H9 (cell line): ENCODE measurements around the gene OR10G7. TPM values are rescaled to one million over a fixed set of nuclear protein-coding genes. Genes with fewer than 3 reads are reported as not detected.

Experiments used
- DNase-seq: peaks from one replicate; pipeline ENCODE4 v3.0.0-alpha.2; 2017
- H2AFZ ChIP-seq: one replicate; pipeline ENCODE4 v1.6.1; 2013; ENCODE audit warnings: mild to moderate bottlenecking, low read length, control low read depth, moderate library complexity
- H2AK5ac ChIP-seq: 2 replicates; pipeline ENCODE4 v1.6.1; 2013; ENCODE audit warnings: low read length, control low read depth, mixed read lengths; ENCODE audit not compliant: insufficient read length
- H2BK120ac ChIP-seq: one replicate; pipeline ENCODE4 v1.6.1; 2013; ENCODE audit warnings: low read depth, mild to moderate bottlenecking, low read length, control low read depth, inconsistent platforms; ENCODE audit not compliant: poor library complexity, severe bottlenecking
- H2BK12ac ChIP-seq: 2 replicates; pipeline ENCODE4 v1.6.1; 2013; ENCODE audit warnings: low read length, control low read depth, mixed read lengths, low read depth; ENCODE audit not compliant: insufficient read length
- H2BK15ac ChIP-seq: 2 replicates; pipeline ENCODE4 v1.6.1; 2013; ENCODE audit warnings: low read depth, low read length, control low read depth
- H2BK20ac ChIP-seq: one replicate; pipeline ENCODE4 v1.6.1; 2013; ENCODE audit warnings: low read depth, mild to moderate bottlenecking, low read length, control low read depth, inconsistent platforms; ENCODE audit not compliant: poor library complexity, severe bottlenecking
- H2BK5ac ChIP-seq: 2 replicates; pipeline ENCODE4 v1.6.1; 2013; ENCODE audit warnings: low read length, control low read depth, mixed read lengths; ENCODE audit not compliant: insufficient read length
- H3K14ac ChIP-seq: 2 replicates; pipeline ENCODE4 v1.6.1; 2013; ENCODE audit warnings: low read length, control low read depth; ENCODE audit not compliant: insufficient read depth
- H3K18ac ChIP-seq: 2 replicates; pipeline ENCODE4 v1.6.1; 2013; ENCODE audit warnings: low read depth, mild to moderate bottlenecking, mixed read lengths, low read length, control low read depth; ENCODE audit not compliant: insufficient read length
- H3K23ac ChIP-seq: 2 replicates; pipeline ENCODE4 v1.6.1; 2013; ENCODE audit warnings: low read length, control low read depth, mixed read lengths, low read depth; ENCODE audit not compliant: insufficient read length
- H3K23me2 ChIP-seq: 2 replicates; pipeline ENCODE4 v1.6.1; 2013; ENCODE audit warnings: low read depth, mild to moderate bottlenecking, mixed read lengths, low read length, control low read depth; ENCODE audit not compliant: insufficient read length, poor library complexity, severe bottlenecking
- H3K27ac ChIP-seq: 2 replicates; pipeline ENCODE4 v1.5.1; 2013; ENCODE audit warnings: low read length, control low read depth, mixed read lengths, low read depth; ENCODE audit not compliant: insufficient read length
- H3K27me3 ChIP-seq: 2 replicates; pipeline ENCODE4 v1.6.1; 2013; ENCODE audit warnings: low read length, control low read depth, inconsistent platforms; ENCODE audit not compliant: insufficient read depth
- H3K4ac ChIP-seq: 2 replicates; pipeline ENCODE4 v1.6.1; 2013; ENCODE audit warnings: low read depth, mild to moderate bottlenecking, control low read depth, inconsistent platforms, low read length, moderate library complexity
- H3K4me1 ChIP-seq: 2 replicates; pipeline ENCODE4 v1.6.1; 2013; ENCODE audit warnings: low read length, control low read depth, inconsistent platforms; ENCODE audit not compliant: insufficient read depth
- H3K4me2 ChIP-seq: 2 replicates; pipeline ENCODE4 v1.6.1; 2013; ENCODE audit warnings: low read length, control low read depth, mixed read lengths; ENCODE audit not compliant: insufficient read length, insufficient read depth
- H3K56ac ChIP-seq: 2 replicates; pipeline ENCODE4 v1.6.1; 2013; ENCODE audit warnings: low read depth, mild to moderate bottlenecking, mixed read lengths, low read length, control low read depth; ENCODE audit not compliant: insufficient read length
- H3K79me1 ChIP-seq: 2 replicates; pipeline ENCODE4 v1.6.1; 2013; ENCODE audit warnings: low read depth, mild to moderate bottlenecking, moderate library complexity, low read length, control low read depth, inconsistent platforms; ENCODE audit not compliant: insufficient read depth, poor library complexity, severe bottlenecking
- H3K79me2 ChIP-seq: 2 replicates; pipeline ENCODE4 v1.6.1; 2013; ENCODE audit warnings: low read length, control low read depth, inconsistent platforms; ENCODE audit not compliant: insufficient read depth
- H3K9ac ChIP-seq: 2 replicates; pipeline ENCODE4 v1.6.1; 2013; ENCODE audit warnings: low read length, control low read depth, mixed read lengths; ENCODE audit not compliant: insufficient read length; ENCODE audit errors: extremely low read depth
- H3K9me3 ChIP-seq: one replicate; pipeline ENCODE4 v1.6.1; 2013; ENCODE audit warnings: low read depth, low read length, inconsistent platforms; ENCODE audit not compliant: control insufficient read depth
- H3T11ph ChIP-seq: one replicate; pipeline ENCODE4 v1.6.1; 2013; ENCODE audit warnings: mild to moderate bottlenecking, low read length, control low read depth, inconsistent platforms
- H4K20me1 ChIP-seq: one replicate; pipeline ENCODE4 v1.6.1; 2013; ENCODE audit not compliant: control insufficient read depth, insufficient read length, insufficient read depth
- H4K5ac ChIP-seq: 2 replicates; pipeline ENCODE4 v1.6.1; 2013; ENCODE audit warnings: low read depth, mild to moderate bottlenecking, mixed read lengths, low read length, control low read depth; ENCODE audit not compliant: insufficient read length
- H4K8ac ChIP-seq: replicated peaks from 2 replicates; pipeline ENCODE4 v1.6.1; 2013; ENCODE audit warnings: low read length, control low read depth, mixed read lengths, low read depth; ENCODE audit not compliant: insufficient read length
- H4K91ac ChIP-seq: 2 replicates; pipeline ENCODE4 v1.6.1; 2013; ENCODE audit warnings: low read depth, mild to moderate bottlenecking, moderate library complexity, mixed read lengths, low read length, control low read depth; ENCODE audit not compliant: insufficient read length
- H3K27ac Mint-ChIP-seq, 3 experiments: 2 replicates in 2 of 3; 3 replicates in 1 of 3; pipeline ENCODE4 v1.8.0; 2020 to 2021; ENCODE audit warnings: mixed read lengths in 3 of 3, mild to moderate bottlenecking in 1 of 3, moderate library complexity in 1 of 3
- H3K27me3 Mint-ChIP-seq: 2 replicates; pipeline ENCODE4 v1.8.0; 2021; ENCODE audit warnings: low read depth, mild to moderate bottlenecking, moderate library complexity, mixed read lengths
- H3K36me3 Mint-ChIP-seq, 3 experiments: 2 replicates in 2 of 3; 3 replicates in 1 of 3; pipeline ENCODE4 v1.8.0; 2020 to 2021; ENCODE audit warnings: low read depth in 3 of 3, mixed read lengths in 3 of 3; ENCODE audit not compliant: insufficient read depth in 1 of 3
- H3K4me1 Mint-ChIP-seq, 2 experiments: 2 replicates each; pipeline ENCODE4 v1.8.0; 2020; ENCODE audit warnings: mixed read lengths in 2 of 2
- H3K4me3 Mint-ChIP-seq, 2 experiments: 2 replicates in 1 of 2; 3 replicates in 1 of 2; pipeline ENCODE4 v1.8.0; 2020 to 2021; ENCODE audit warnings: mild to moderate bottlenecking in 2 of 2, mixed read lengths in 2 of 2, moderate library complexity in 1 of 2
- H3K9me3 Mint-ChIP-seq, 2 experiments: 2 replicates in 1 of 2; 3 replicates in 1 of 2; pipeline ENCODE4 v1.8.0; 2020; ENCODE audit warnings: mild to moderate bottlenecking in 2 of 2, mixed read lengths in 2 of 2, moderate library complexity in 1 of 2
- WGBS: extraction: QIAGEN DNeasy Blood & Tissue Kit; methylation state at CpG from one replicate; pipeline ENCODE4 v1.1.7; 2013; ENCODE audit warnings: missing lambda C conversion rate, low lambda C conversion rate, mixed read lengths; ENCODE audit not compliant: insufficient read length; ENCODE audit errors: extremely low coverage; 5-methylcytosine and 5-hydroxymethylcytosine counted together
- total RNA-seq: library from RNA; stranded (reverse); gene quantifications from 2 replicates; pipeline ENCODE4 v1.2.1, GENCODE V29; 2021
- TF ChIP-seq, protein P1 (sequence below): fragments of 200-600 bp; sonication (generic); conservative IDR thresholded peaks from 3 replicates; pipeline ENCODE4 v1.8.0; 2021; ENCODE audit warnings: antibody characterized with exemption, mild to moderate bottlenecking

OR10G7 gene
- total RNA-seq, 1 experiment from 2014 or later, result not detected

DNA sequence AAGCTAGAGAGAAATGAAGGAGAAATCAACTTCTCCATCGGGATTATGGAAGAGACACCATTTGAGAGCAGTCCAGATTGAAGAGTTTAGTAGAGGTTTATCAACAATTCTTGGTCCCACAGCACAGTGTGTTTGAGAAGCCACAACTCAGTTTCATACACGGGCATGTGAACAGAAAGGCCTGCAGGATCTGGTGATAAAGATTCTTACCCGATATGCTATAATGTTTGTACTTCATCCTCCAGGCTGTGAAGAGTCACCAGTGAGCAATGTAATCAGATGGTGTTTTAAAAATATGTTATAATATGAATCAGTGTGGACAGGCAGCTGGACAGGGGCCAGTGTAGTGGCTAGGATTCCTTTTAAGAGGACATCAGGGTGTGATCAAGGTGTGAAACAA lies 44.5 kb upstream of the OR10G7 start:
- H4K91ac ChIP-seq, result no peak overlapping the region
- H2BK120ac ChIP-seq, result no peak overlapping the region
- TF ChIP-seq, protein P1, sequence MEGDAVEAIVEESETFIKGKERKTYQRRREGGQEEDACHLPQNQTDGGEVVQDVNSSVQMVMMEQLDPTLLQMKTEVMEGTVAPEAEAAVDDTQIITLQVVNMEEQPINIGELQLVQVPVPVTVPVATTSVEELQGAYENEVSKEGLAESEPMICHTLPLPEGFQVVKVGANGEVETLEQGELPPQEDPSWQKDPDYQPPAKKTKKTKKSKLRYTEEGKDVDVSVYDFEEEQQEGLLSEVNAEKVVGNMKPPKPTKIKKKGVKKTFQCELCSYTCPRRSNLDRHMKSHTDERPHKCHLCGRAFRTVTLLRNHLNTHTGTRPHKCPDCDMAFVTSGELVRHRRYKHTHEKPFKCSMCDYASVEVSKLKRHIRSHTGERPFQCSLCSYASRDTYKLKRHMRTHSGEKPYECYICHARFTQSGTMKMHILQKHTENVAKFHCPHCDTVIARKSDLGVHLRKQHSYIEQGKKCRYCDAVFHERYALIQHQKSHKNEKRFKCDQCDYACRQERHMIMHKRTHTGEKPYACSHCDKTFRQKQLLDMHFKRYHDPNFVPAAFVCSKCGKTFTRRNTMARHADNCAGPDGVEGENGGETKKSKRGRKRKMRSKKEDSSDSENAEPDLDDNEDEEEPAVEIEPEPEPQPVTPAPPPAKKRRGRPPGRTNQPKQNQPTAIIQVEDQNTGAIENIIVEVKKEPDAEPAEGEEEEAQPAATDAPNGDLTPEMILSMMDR, result no peak
- H3K14ac ChIP-seq, result no peak overlapping the region
- no peak overlapping the region for H3K9ac ChIP-seq
- H2BK12ac ChIP-seq, result no peak overlapping the region
- no peak overlapping the region for H3K23ac ChIP-seq
- H3K36me3 Mint-ChIP-seq, result no peaks in the 10 kb centered on the region
- H3K4me2 ChIP-seq, result no peak overlapping the region
- no peaks in the 10 kb centered on the region for H3K9me3 ChIP-seq
- H3K4me3 Mint-ChIP-seq, result no peak overlapping the region
- no peak overlapping the region for H3K18ac ChIP-seq
- no peak overlapping the region for H2BK5ac ChIP-seq
- H3K27ac ChIP-seq, result no peak overlapping the region
- no peaks in the 10 kb centered on the region; a peak in 1 of 5 replicates for H3K9me3 Mint-ChIP-seq
- H3K79me1 ChIP-seq, result no peaks in the 10 kb centered on the region
- no peak overlapping the region for H3T11ph ChIP-seq
- H3K4me1 Mint-ChIP-seq, result peaks cover 0 to 14% of the 10 kb centered on the region in 2 experiments; a peak in 2 of 4 replicates
- no peak overlapping the region for H4K8ac ChIP-seq
- H3K23me2 ChIP-seq, result no peaks in the 10 kb centered on the region
- H4K5ac ChIP-seq, result no peak overlapping the region
- H3K4me1 ChIP-seq, result no peaks in the 10 kb centered on the region; the same call in 1 of the 2 replicates
- no peak overlapping the region for H3K27ac Mint-ChIP-seq
- no peak overlapping the region for H2AK5ac ChIP-seq
- WGBS, result no CpG with 5 or more reads among the region's 3 CpGs
- no peak overlapping the region for H2BK20ac ChIP-seq
- H3K4ac ChIP-seq, result no peak overlapping the region
- H3K79me2 ChIP-seq, result no peaks in the 10 kb centered on the region
- H2AFZ ChIP-seq, result no peak overlapping the region
- DNase-seq, result no peak
- H3K27me3 Mint-ChIP-seq, result no peaks in the 10 kb centered on the region
- no peak overlapping the region for H2BK15ac ChIP-seq
- no peaks in the 10 kb centered on the region for H3K27me3 ChIP-seq
- H3K56ac ChIP-seq, result no peak overlapping the region
- no peaks in the 10 kb centered on the region for H4K20me1 ChIP-seq
